GM19099 (cell line): ENCODE measurements around the gene TBC1D16.

Source experiments
- POLR2A ChIP-seq: IDR thresholded peaks from 3 replicates; pipeline ENCODE4 v1.6.1; 2011; ENCODE audit warnings: low read depth; ENCODE audit not compliant: insufficient read length; ENCODE audit errors: extremely low read depth

TBC1D16 gene

GRCh38 chr17:79942591-79943346 lies 92.9 kb downstream of the TBC1D16 start:
- TF ChIP-seq POLR2A, result no peak

- no peak for TF ChIP-seq POLR2A
Measured at GRCh38 chr17:79942011-79942405, 93.7 kb downstream of the TBC1D16 start.

GRCh38 chr17:79941088-79942010 lies 94.3 kb downstream of the TBC1D16 start:
- TF ChIP-seq POLR2A, result no peak

DNA sequence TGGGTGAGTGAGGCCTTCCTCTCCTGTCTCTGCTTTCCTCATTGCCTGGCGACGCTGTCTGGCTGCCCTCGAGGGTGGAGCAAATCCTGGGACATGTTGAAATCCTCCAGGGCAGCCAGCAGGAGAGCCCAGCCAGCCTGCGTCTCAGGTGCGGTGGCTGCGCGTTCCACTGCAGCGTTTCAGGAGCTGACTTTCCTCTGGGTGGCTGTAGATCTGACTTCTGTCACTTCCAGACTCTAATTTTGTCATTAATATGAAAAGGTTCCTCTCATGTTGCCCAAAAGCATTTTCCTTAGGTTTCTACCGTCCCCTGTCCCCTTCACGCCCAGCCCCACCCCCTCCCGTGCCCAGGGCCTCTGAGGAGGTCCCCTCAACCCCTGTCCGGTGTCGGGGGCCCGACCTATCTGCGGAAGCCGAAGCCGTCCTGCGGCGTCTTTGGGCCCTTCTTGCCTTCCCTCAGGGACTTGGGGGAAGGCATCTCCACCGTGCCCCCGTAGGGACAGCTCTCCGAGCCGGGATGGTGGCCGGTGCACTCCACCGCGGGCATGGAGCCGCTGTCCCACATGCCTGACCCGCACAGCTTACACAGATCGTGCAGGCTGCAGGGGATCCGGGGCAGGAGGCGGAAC lies 95.1 kb downstream of the TBC1D16 start:
- TF ChIP-seq POLR2A, result no peak

DNA sequence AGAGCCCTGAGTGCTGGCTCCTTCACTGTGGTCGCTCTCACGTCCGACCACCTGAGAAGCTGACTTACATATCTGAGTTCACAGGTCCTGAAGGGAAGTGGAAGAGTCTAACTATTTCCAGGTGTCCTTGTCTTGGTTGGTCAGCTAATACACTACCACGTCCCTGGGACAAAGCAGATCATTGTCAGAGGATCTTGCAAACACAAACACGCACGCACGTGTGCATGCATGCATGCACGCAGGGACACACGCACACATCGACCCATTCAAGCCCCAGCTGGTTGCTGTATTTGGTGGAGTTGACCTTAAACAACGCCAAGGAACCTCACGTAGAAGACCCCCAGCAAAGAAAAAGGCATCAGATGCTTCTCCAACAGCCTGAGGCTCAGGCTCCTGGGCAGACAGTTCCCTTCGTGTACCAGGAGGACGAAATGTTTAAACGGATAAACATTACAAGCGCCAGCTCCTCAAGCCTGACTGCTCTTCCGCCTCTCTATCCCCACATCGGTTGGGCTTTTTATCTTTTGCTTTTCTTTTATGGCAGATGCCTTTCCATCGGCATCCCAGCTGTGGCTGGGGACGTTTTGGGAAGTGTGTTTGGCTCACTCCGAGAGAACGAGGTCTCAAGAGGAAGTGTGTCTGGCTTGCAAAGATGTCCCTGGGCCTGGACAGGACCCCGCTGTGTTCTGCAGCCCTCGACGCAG lies 95.8 kb downstream of the TBC1D16 start:
- TF ChIP-seq POLR2A, result no peak

DNA sequence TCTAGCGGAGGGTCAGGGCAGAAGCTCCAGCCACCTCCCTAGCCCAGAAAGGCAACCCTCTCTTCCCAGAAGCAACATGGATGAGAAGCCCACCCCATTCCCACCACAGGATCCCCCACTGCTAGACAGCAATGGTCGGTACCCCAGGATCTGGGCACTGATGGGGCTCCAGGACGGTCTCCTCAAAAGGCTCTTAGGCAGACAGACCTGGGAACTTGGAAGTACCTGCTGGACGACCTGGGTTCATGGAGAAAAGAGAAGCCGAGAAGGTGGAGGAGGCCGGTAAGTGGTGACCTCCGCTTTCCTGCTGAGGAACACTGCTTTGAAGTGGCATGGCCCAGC lies 96.6 kb downstream of the TBC1D16 start:
- TF ChIP-seq POLR2A, result no peak

- TF ChIP-seq POLR2A, result no peak
Measured at GRCh38 chr17:79938336-79939093, 97.2 kb downstream of the TBC1D16 start.

- no peak for TF ChIP-seq POLR2A
Measured at GRCh38 chr17:79937391-79938335, 98.0 kb downstream of the TBC1D16 start.

DNA sequence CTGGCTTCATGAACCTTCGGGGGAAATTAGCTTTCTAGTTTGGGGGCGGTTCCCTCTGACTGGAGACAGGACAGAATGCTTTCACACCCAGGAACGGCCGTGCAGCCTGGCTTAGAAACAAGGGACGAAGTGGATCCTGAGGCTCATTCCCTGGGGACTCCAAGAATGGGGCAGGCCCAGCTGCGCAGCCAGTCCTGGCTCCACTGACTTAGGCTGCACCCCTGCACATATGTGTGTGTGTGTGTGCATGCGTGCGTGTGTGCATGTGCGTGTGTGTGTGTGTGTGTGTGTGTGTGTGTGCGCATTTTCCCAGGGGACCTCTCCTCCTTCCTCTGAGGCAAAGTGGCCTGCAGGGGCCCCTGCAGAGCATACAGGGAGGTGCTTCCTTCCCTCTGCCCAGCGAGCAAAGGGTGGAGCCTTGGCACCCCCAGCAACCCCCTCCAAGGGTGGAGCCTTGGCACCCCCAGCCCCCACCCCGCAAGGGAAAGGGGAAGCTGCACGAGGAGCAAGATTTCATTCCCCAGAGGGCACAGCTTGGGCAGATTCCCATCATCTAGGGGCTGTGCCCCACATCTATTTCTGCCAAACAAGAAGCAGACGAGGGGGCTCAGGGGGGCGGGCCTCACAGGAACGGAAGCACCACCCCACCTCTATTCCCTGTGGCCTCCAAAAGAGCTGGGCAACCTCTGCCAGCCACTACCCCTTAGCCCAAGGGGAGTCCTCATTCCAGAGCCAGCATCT lies 98.9 kb downstream of the TBC1D16 start:
- TF ChIP-seq POLR2A, result no peak

DNA sequence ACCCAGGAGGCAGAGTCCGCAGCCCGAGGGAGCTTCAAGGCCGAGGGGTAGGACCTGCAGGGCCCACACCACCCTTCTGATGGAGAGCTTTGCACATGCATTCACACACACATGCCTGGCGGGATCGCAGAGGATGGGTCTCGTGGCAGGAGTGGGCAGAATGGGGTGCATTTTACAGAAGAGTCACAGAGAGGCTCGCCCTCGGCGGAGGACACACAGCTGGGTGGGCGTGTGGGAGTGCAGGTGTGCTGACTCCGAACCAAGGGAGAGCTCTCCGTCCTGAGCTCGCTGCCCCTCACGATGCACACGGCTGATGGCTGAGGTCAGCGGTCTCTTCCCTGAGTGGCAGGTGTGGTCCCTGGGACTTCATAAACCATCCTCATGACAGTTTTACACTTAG lies 99.6 kb downstream of the TBC1D16 start:
- no peak for TF ChIP-seq POLR2A

- TF ChIP-seq POLR2A, result no peak
Measured at GRCh38 chr17:79935197-79935885, 100.3 kb downstream of the TBC1D16 start.

DNA sequence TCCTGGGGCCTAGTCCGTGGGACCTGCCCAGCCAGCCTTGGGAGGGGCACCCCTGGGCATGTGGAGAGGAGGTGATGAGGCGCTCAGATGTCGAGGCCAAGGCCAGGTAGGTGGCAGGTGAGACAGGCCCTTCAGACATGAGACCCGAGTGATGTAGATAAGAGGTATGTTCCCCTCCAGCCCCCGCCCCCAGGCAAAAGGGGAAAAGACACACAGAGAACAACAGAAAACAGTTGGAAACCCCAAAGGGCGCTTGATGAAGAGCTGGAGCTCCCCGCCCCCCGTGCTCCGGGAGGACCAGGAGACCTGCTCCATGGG lies 101.1 kb downstream of the TBC1D16 start:
- TF ChIP-seq POLR2A, result no peak
